Gastroesophageal sphincter (tissue), 4 donors: ENCODE measurements around the gene ADCY9. TPM values are rescaled to one million over a fixed set of nuclear protein-coding genes. Genes with fewer than 3 reads are reported as not detected.

ENCODE experiments used
- ATAC-seq: fragments of 150-250 bp; one replicate; pipeline ENCODE4 v1.9.1; 2016; ENCODE audit warnings: mild to moderate bottlenecking, moderate library complexity
- H3K27ac ChIP-seq, 4 donors: fragments of 200-600 bp; sonication (generic) in 3 of 4; 1 replicate in 3 of 4; 2 replicates in 1 of 4; pipeline ENCODE4 v1.5.1; 2016 to 2019
- H3K27me3 ChIP-seq: fragments of 200-600 bp; sonication (generic); one replicate; pipeline ENCODE4 v1.5.1; 2019
- H3K36me3 ChIP-seq, 2 donors: fragments of 200-600 bp; sonication (generic); one replicate each; pipeline ENCODE4 v1.5.1; 2019; ENCODE audit warnings: control low read depth in 1 of 2
- H3K4me1 ChIP-seq, 3 donors: fragments of 200-600 bp; sonication (generic); 1 replicate in 2 of 3; 2 replicates in 1 of 3; pipeline ENCODE4 v1.5.1; 2016 to 2019; ENCODE audit warnings: control low read depth in 2 of 3
- H3K4me3 ChIP-seq, 2 donors: fragments of 200-600 bp; sonication (generic); one replicate each; pipeline ENCODE4 v1.5.1; 2019; ENCODE audit warnings: mild to moderate bottlenecking in 1 of 2, moderate library complexity in 1 of 2
- H3K9me3 ChIP-seq, 3 donors: fragments of 200-600 bp; sonication (generic); one replicate each; pipeline ENCODE4 v1.5.1; 2017 to 2019; ENCODE audit warnings: control low read depth in 2 of 3
- EP300 ChIP-seq: sonication (generic); formaldehyde crosslinking; IDR thresholded peaks from one replicate; pipeline ENCODE4 v1.6.1; 2017; ENCODE audit warnings: antibody characterized with exemption, mild to moderate bottlenecking
- POLR2A ChIP-seq, 2 donors: fragments of 450-650 bp; IDR thresholded peaks; one replicate each; pipeline ENCODE4 v1.6.1; 2017; ENCODE audit warnings: antibody characterized with exemption in 2 of 2, mild to moderate bottlenecking in 2 of 2, moderate library complexity in 1 of 2
- POLR2AphosphoS5 ChIP-seq: sonication (generic); formaldehyde crosslinking; IDR thresholded peaks from one replicate; pipeline ENCODE4 v1.6.1; 2017; ENCODE audit warnings: antibody characterized with exemption
- WGBS, 2 donors: methylation state at CpG; one replicate each; pipeline ENCODE4 v1.1.5; 2018; ENCODE audit warnings: low coverage in 1 of 2; 5-methylcytosine and 5-hydroxymethylcytosine counted together
- total RNA-seq, 4 donors: library from RNA; depleted of rRNA; stranded (reverse); fragments of >200 nt; gene quantifications; one replicate each; pipeline ENCODE4 v1.1.0, GENCODE V29; 2016
- TF ChIP-seq, protein P1 (sequence below), 4 experiments: fragments of 200-600 bp in 2 of 4; fragments of 450-650 bp in 2 of 4; sonication (generic) in 1 of 4; IDR thresholded peaks; one replicate each; pipeline ENCODE4 v1.5.1; 2017 to 2019; ENCODE audit warnings: antibody characterized with exemption in 4 of 4, mild to moderate bottlenecking in 2 of 4, moderate library complexity in 2 of 4

The ADCY9 gene
- total RNA-seq, 4 donors from 2014 or later, result 33.0 to 83.5 (median 43.4) TPM

DNA sequence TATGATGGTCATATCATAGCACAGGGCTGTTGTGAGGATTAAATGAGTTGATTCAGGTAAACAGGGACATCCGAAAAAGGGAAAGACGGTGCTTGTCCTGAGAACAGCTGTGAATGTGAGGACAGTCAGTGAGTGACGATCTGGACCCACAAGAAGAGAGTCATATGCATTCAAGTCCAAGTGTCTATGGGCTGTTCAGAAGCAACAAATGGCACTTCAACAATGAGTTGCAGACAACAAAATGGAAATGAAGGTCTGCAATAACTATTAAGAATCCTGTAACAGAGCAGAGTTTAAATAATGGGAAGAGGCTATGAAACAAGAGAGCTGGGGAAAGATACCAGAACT, 100.3 kb downstream of the ADCY9 start:
- TF ChIP-seq EP300, result no peak
- WGBS, 2 donors, result 63 to 80% methylated on average over 3 of the region's 3 CpGs
- Histone ChIP-seq H3K9me3 (no peaks in the 10 kb centered on the region), H3K36me3 (no peaks in the 10 kb centered on the region), H3K4me1 (peaks cover 0 to 44% (median 10%) of the 10 kb centered on the region in 3 donors), H3K27ac (peak overlapping the region in 2 of 4 donors; percentile 17 to 40), H3K27me3 (no peaks in the 10 kb centered on the region), H3K4me3 (no peak overlapping the region)
- no peak for ATAC-seq

- Histone ChIP-seq H3K27me3 (no peaks in the 10 kb centered on the region), H3K4me3 (no peak overlapping the region), H3K27ac (peak overlapping the region in 3 of 4 donors; percentile 14 to 40 (median 18)), H3K9me3 (no peaks in the 10 kb centered on the region), H3K36me3 (no peaks in the 10 kb centered on the region), H3K4me1 (peaks cover 0 to 44% (median 10%) of the 10 kb centered on the region in 3 donors)
- 89 to 92% methylated on average over 8 to 18 of the region's 20 CpGs for WGBS, 2 donors
- no peak for ATAC-seq
- no peak for TF ChIP-seq POLR2A (IDR thresholded peaks at IDR 0.05)
- no peak for TF ChIP-seq EP300
- TF ChIP-seq POLR2AphosphoS5, result no peak
- TF ChIP-seq, protein P1, sequence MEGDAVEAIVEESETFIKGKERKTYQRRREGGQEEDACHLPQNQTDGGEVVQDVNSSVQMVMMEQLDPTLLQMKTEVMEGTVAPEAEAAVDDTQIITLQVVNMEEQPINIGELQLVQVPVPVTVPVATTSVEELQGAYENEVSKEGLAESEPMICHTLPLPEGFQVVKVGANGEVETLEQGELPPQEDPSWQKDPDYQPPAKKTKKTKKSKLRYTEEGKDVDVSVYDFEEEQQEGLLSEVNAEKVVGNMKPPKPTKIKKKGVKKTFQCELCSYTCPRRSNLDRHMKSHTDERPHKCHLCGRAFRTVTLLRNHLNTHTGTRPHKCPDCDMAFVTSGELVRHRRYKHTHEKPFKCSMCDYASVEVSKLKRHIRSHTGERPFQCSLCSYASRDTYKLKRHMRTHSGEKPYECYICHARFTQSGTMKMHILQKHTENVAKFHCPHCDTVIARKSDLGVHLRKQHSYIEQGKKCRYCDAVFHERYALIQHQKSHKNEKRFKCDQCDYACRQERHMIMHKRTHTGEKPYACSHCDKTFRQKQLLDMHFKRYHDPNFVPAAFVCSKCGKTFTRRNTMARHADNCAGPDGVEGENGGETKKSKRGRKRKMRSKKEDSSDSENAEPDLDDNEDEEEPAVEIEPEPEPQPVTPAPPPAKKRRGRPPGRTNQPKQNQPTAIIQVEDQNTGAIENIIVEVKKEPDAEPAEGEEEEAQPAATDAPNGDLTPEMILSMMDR (IDR thresholded peaks at IDR 0.05), result no peak
Measured at GRCh38 chr16:4015275-4016004, 100.8 kb downstream of the ADCY9 start.

DNA sequence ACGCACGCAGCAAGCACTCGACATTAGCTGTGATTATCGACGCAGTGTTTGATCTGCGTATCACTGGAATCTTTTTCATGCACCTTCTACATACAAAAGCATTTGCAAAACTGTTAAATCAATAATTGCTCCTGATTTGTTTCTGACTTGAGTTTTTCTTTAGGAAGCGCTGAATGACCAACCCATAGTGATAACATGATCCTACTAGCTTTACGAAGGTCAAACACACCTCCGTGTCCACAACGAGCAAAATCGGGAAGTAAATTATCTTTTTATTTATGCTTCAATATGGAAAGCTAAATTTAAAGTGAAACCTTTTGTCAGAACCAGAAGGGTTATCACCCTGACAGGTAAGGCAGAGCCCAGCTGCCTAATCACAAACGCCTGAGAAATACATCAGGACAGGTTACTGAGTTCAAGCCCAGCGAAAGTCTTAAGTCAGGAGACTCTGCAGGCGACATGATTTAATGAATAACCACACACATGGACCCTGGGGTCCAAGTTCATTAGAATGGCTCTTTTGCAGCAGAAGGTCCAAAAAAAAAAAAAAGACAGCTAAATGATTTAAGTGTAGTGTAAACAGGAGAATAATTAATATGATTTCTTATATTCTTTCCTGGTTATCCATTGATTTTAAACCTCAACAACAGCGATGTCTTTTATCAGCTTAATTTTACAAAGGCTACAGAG, 104.2 kb downstream of the ADCY9 start:
- H3K27me3 ChIP-seq, result no peaks in the 10 kb centered on the region
- no peaks in the 10 kb centered on the region for H3K36me3 ChIP-seq
- ATAC-seq, result no peak
- peak overlapping the region in 2 of 4 donors; percentile 11 to 60 for H3K27ac ChIP-seq
- H3K9me3 ChIP-seq, result no peaks in the 10 kb centered on the region
- H3K4me3 ChIP-seq, result no peak overlapping the region
- peaks cover 0 to 17% (median 6%) of the 10 kb centered on the region in 3 donors for H3K4me1 ChIP-seq
- 82 to 88% methylated on average over 8 to 14 of the region's 15 CpGs for WGBS, 2 donors
- TF ChIP-seq POLR2A (IDR thresholded peaks at IDR 0.05) (no peak), EP300 (no peak), POLR2AphosphoS5 (no peak)
- TF ChIP-seq, protein P1 (IDR thresholded peaks at IDR 0.05), result no peak

DNA sequence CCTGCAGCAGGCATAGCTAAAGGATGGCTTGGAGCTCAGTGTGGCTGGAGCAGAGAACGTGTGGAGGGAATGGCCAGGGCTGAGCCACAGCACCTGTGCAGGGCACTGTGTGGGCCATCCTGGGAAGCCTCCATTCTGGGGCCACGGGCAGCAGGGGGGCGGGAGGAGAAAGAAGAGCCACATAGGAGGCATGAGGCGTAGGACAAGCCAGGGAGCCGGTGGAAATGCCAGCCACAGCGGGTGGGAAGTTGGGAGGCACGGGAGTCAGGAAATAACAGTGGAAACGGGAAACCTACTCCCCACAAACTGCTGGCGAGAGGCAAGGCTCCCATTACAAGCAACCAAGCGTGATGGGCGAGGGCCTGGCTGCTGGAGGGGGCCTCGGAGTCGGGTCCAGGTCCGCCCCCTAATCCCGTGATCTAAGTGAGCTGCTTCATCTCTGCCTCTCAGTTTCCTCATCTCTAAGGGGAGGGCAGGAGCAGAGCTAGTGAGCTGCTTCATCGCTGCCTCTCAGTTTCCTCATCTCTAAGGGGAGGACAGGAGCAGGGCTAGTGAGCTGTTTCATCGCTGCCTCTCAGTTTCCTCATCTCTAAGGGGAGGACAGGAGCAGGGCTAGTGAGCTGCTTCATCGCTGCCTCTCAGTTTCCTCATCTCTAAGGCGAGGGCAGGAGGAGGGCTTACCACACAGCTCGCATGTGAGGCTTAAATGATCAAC, 104.9 kb downstream of the ADCY9 start:
- TF ChIP-seq, protein P1 (IDR thresholded peaks at IDR 0.05), result no peak
- TF ChIP-seq POLR2A (IDR thresholded peaks at IDR 0.05), result no peak
- no peak for TF ChIP-seq EP300
- TF ChIP-seq POLR2AphosphoS5, result no peak
- 84 to 90% methylated on average over 7 to 19 of the region's 20 CpGs for WGBS, 2 donors
- H3K27ac ChIP-seq, result peak overlapping the region in 3 of 4 donors; percentile 11 to 60 (median 17)
- peaks cover 0 to 17% (median 6%) of the 10 kb centered on the region in 3 donors for H3K4me1 ChIP-seq
- no peak overlapping the region for H3K4me3 ChIP-seq
- no peak for ATAC-seq
- H3K9me3 ChIP-seq, result no peaks in the 10 kb centered on the region
- H3K36me3 ChIP-seq, result no peaks in the 10 kb centered on the region
- H3K27me3 ChIP-seq, result no peaks in the 10 kb centered on the region
